ENCODE results near the gene C6orf47.
"Not testable (repeated sequence)": the region's sequence is repeated elsewhere in the genome, so short reads cannot be mapped to it uniquely, and the experiment has no call there.

C6orf47 gene

DNA sequence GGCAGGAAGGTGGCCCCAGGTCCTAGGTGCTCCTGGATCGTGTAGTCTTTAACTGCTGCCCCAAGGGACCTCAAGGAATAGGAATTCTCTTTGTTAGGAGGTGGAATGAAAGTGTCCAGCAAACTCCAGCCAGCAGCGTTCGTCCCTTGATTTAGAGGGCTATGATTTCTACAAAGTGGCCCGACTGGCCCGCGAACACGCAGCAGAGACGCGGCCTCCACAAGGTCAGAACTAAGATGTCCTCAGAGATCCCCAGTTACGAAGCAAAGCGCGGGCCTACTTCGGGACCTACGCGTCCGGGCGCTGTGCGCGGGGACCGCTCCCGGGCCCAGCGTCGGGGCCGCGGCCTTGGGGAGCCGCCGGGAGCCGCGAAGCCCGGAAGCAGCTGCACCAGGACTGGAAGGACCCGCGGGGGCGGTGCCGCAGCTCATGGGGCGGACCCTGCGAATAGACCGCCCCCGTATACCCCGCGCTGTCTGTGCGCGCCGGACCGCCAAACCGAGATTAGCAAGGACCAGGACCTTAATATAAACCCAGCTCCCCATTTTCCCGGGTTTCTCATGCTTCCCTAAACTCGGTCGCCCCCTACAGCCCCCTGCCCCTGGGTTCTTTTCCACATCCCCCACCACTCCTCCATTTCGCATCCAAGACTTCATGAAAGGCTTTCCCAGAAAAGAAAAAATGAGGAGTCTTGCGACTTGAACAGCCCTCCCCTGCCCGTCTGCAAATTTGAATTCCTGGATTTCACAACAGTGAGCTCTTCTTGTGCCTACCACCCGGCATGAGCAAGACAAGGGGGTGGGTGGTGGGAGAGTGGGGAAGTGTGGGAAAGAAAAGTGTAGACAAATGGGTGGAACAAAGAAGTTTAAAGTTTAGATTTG, at the start of gene C6orf47:
TSS of gene C6orf47 (minus strand) at position 398 of the 881 bp plus-strand sequence. CDS start 831 bp downstream, outside the sequence.
- peak; percentile 79 for DNase-seq

GRCh38 chr6:31709157-31709556, 48.6 kb upstream of the C6orf47 start:
- DNase-seq = not testable (repeated sequence)

- DNase-seq = no peak
These were observed 47.6 kb upstream of the C6orf47 start for GRCh38 chr6:31708224-31708623.

DNA sequence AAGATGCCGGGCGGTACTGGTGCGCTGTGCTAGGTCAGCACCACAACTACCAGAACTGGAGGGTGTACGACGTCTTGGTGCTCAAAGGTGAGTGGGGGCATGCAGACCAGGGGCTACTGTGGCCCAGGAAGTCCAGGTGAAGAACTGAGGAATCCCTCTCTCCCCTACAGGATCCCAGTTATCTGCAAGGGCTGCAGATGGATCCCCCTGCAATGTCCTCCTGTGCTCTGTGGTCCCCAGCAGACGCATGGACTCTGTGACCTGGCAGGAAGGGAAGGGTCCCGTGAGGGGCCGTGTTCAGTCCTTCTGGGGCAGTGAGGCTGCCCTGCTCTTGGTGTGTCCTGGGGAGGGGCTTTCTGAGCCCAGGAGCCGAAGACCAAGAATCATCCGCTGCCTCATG, 47.1 kb upstream of the C6orf47 start:
- no peak for DNase-seq

DNA sequence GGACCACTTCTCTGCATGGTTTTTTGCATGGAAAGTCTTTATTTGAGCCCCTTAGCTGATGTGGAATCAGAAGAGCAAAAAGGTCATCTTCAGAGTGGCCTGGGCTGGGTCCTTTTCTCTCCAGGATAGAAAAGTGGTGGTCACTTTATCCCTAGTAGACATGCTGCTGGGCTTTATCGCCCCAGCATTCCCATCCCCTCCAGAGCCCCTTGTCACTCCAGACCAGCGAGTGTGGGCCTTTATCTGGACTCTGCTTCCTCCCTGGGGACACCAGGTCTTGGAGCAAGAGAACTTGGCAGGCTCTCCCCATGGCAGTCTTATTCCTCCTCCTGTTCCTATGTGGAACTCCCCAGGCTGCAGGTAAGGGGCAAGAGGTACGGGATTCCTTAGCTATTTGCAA, 46.0 kb upstream of the C6orf47 start, which contains the start of gene LY6G6F:
TSS of gene LY6G6F (plus strand) at position 268 of the 400 bp plus-strand sequence. CDS start at position 309, 41 bp downstream.
- no peak for DNase-seq

DNA sequence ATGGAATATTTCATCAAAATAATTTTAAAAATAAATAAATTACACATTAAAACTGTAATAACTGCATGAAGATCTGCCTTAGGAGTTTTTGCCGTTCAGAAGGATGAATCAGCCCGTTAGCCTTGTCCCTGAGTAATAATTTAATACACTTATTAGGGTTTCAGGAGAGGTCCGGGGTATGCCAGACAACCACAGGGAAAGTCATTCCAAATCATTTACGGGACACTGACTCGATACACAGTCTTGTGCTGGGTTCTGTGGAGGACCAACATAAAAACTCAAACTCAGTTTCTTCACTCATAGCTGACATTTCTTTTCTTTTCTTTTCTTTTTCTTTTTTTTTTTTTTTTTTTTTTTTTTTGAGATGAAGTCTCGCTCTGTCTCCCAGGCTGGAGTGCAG, 45.4 kb upstream of the C6orf47 start:
- DNase-seq = no peak

DNA sequence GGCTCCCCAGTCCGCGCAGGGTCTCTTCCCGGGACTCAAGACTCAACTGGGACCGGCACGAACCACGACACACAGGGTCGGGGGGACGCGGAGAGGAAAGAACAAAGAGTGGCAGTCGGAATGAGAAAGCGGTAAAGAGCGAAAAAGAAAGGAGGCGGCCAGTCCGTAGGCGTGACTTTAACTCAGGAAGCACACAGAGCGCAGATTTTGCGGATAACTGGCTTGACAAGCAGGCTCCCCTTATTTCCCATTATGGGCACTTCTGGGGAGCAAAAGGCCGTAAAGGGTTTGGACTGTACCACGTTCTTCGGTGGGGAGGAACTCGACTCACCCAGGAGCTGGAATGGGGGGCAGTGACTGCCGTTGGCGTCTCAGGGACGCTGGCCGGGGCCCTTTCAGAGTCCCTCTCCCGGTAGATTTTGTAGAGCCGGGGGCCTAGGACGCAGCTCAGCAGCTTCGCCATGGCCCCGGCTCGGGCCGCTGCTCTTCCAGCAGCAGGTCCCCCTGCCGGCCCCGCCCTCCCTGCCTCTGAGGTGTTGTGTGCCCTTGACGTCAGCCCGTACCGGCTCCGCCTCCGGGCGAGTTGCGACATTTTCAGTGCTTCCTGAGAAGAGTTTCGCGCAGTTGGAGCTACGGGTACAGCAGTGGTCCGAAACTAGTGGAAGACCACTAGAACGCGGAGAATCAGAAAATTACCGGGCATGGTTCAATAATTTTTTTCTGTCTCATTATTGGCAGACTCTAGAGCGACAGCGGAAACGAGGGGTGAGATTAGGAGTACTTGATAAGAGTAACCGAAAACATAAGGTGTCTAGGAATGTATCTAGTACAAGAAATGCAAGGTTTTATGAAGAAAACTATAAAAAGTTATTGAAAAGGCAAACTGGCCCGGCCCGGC, 42.5 kb upstream of the C6orf47 start, which contains the start of gene ABHD16A:
TSS of gene ABHD16A (minus strand) at position 506 of the 898 bp plus-strand sequence. CDS start at position 463, 43 bp downstream.
- DNase-seq = peak; percentile 98

DNA sequence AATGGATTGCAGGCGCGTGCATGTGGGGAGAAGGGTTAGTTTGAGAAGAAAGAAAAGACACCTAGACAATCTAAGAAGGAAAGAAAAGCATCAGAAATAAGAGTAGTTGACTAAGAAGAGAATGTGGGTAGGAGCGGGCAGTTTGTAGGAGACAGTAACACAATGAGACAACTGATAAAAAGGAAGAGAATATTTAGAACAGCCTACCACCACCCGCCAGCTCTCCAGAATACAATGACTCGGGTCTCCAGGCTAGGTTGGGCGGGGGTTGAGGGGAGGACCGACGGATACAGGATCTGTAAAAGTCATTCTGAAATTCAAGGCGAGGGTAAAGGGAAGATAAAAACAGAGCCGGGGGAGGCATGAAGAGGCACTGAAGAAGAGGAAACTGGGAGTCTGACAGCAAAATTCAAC, 41.8 kb upstream of the C6orf47 start:
- peak; percentile 48 for DNase-seq

- no peak for DNase-seq
These were observed 41.3 kb upstream of the C6orf47 start for GRCh38 chr6:31701666-31702404.

GRCh38 chr6:31700740-31701401, 40.3 kb upstream of the C6orf47 start:
- no peak for DNase-seq

- no peak for DNase-seq
These were observed 37.0 kb upstream of the C6orf47 start for GRCh38 chr6:31697555-31697954.

DNA sequence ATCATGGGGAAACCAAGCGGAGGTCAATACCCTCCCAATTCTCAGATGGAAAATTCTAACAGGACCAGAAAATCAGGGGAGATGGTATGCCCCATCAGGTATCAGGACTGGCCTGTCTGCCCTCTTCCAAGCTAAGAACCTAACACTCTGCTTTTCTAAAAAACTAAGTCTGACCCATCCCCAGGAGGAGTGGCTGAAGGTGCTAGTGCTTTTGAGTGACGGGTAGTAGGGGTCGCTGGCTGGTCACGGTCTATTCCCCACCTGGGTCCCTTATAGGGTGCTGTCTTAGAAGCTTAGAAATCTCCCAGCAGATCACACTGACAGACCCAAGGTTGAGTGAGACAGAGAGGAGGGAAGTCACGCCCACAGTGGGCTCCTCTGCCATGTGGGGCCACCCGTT, 33.0 kb upstream of the C6orf47 start:
- DNase-seq = no peak

DNA sequence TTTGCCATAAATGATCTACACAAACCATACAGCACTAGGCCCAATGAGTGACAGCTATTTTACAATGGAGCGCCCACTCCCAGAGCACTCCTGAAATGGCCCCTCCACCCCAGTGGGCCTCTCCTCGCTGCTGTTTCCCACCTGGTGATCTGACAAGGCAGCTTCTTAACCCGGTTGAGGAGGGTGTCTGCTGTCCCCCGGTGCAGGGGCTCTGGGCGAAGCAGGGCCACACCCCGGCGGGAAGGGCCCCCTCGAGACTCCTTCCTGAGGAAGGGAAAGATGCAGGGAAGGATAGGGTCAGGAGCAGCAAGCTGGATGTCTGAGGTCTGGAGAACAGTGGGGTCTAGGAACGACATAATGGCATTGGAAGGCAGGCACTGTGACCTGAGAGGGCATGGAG, 32.3 kb upstream of the C6orf47 start:
- no peak for DNase-seq

- no peak for DNase-seq
These were observed 31.8 kb upstream of the C6orf47 start for GRCh38 chr6:31692353-31692752.

DNA sequence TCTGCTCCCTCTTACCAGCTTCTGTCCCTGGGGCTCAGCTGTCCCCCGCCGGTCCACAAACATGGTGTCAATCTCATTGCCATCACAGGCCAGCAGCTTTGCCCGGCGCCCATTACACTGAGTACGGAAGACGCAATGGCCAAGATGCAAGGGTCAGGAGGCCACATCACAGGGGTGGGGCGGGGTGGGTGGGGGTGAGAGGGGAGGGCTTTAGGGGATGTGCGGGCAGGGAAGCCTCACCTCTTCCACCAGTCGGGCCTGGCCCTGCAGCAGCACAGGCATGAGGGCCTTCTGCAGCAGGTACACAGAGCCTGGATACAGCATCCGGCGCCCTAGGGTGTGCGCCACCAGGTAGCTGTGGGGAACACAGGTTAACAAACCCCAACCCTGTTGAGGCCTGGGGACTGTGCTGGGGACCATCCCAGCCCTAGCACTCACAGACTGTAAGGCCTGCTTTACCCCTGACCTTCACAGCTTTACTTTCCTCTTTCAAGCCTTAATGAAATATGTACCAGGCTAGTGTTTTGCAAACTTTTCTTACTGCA, 31.1 kb upstream of the C6orf47 start:
- no peak for DNase-seq

GRCh38 chr6:31691078-31691463, 30.5 kb upstream of the C6orf47 start:
- no peak for DNase-seq

GRCh38 chr6:31690231-31691077, 29.9 kb upstream of the C6orf47 start:
- DNase-seq = no peak

DNA sequence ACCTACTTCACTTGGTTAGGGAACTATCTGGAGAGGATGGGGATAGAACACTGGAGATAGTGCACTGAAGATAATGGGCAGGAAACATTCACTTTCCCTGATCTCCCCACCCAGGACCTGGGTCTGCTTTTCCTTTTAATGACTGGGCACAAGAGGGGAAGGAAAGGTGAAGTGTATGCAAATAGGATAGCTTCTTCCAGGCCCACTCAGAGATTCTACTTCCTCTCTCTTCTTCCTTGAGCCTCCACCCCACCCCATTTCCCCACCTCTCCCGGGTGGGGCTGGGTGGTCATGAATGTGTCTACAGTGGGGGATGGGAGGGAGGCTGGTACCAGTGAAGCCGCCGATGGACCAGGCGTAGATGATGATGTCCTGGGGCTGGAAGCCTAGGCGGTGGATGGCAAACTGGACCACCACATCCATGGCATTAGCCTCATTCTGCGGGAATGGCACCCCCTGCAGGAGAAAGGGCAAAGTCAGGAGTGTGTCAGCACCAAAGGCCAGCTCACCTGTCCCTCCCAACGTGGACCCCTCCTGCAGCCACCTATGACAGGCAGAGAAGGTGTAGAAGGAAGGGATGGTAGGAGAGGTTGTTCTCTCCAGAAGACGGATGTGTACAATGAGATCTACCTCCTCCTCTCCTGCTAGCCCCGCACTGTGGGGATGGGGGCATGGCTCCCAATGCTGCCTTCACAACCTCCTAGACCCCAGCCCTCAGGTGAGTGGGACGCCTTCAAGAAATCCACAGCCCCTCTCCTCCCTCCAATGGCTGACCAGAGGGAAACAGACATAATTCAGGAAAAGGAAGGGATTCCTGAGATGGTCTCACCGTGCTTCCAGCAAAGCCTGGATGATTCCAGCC, 28.9 kb upstream of the C6orf47 start:
- no peak for DNase-seq

GRCh38 chr6:31687860-31688693, 27.5 kb upstream of the C6orf47 start:
- DNase-seq = no peak

All from midbrain (tissue), 1 donor.